IMR-90 (cell line): Measurements from ENCODE around the gene RBM10. TPM values are rescaled to one million over a fixed set of nuclear protein-coding genes. Genes with fewer than 3 reads are reported as not detected.

Source experiments
- ATAC-seq: fragments of 200-7000 bp; cut with Tn5 transposase; 2 replicates; pipeline ENCODE4 v1.9.1; 2020; ENCODE audit warnings: low read depth, mild to moderate bottlenecking, moderate library complexity
- BruUV-seq: library from RNA; stranded (reverse); fragments of 400-500 nt; replicated peaks from 2 replicates; lab custom pipeline; 2021; lab: Mats Ljungman, UMichigan
- CTCF ChIA-PET: fragments of 300-600 bp; formaldehyde crosslinking; extraction: SDS; loops from one replicate; lab custom pipeline; 2021; ENCODE audit warnings: antibody characterized with exemption; lab: Yijun Ruan, JAX
- POLR2A ChIA-PET: fragments of 300-600 bp; sonication (Branson Sonifier 250); formaldehyde crosslinking; loops from one replicate; lab custom pipeline; 2022; ENCODE audit warnings: antibody characterized with exemption; ENCODE audit not compliant: unreplicated experiment; lab: Charles Lee
- DNase-seq: peaks from one replicate; pipeline ENCODE4 v3.0.0; 2013
- H2AFZ ChIP-seq: replicated peaks from 2 replicates; pipeline ENCODE3; 2013; ENCODE audit warnings: low read length, mild to moderate bottlenecking; ENCODE audit not compliant: poor library complexity
- H2AK5ac ChIP-seq: 2 replicates; pipeline ENCODE4 v1.6.1; 2013; ENCODE audit warnings: low read depth, low read length, inconsistent platforms
- H2AK9ac ChIP-seq: replicated peaks from 2 replicates; pipeline ENCODE3; 2013; ENCODE audit warnings: mild to moderate bottlenecking, low read depth, low read length, moderate library complexity; ENCODE audit not compliant: poor library complexity
- H2BK120ac ChIP-seq: 2 replicates; pipeline ENCODE4 v1.6.1; 2013; ENCODE audit warnings: low read depth, low read length, inconsistent platforms
- H2BK15ac ChIP-seq: 3 replicates; pipeline ENCODE4 v1.6.1; 2013; ENCODE audit warnings: low read depth, low read length, inconsistent platforms
- H2BK20ac ChIP-seq: 2 replicates; pipeline ENCODE4 v1.6.1; 2013; ENCODE audit warnings: low read depth, mild to moderate bottlenecking, inconsistent platforms, low read length, moderate library complexity
- H2BK5ac ChIP-seq: 2 replicates; pipeline ENCODE4 v1.6.1; 2013; ENCODE audit warnings: mild to moderate bottlenecking, low read depth, low read length, inconsistent platforms; ENCODE audit not compliant: poor library complexity, severe bottlenecking
- H3K14ac ChIP-seq: replicated peaks from 2 replicates; pipeline ENCODE4 v1.6.1; 2013; ENCODE audit warnings: low read depth, low read length, inconsistent platforms
- H3K18ac ChIP-seq: 2 replicates; pipeline ENCODE4 v1.6.1; 2013; ENCODE audit warnings: low read depth, low read length, control low read depth
- H3K23ac ChIP-seq: 2 replicates; pipeline ENCODE4 v1.6.1; 2013; ENCODE audit warnings: low read depth, low read length, inconsistent platforms
- H3K27ac ChIP-seq: 2 replicates; pipeline ENCODE4 v1.5.1; 2013; ENCODE audit warnings: mild to moderate bottlenecking, control low read depth, low read length; ENCODE audit not compliant: insufficient read depth
- H3K27me3 ChIP-seq: 2 replicates; pipeline ENCODE4 v1.6.1; 2013; ENCODE audit warnings: low read length; ENCODE audit not compliant: control insufficient read depth, insufficient read depth
- H3K36me3 ChIP-seq: 2 replicates; pipeline ENCODE4 v1.6.1; 2013; ENCODE audit warnings: low read length, mixed read lengths; ENCODE audit not compliant: control insufficient read depth, insufficient read depth
- H3K4ac ChIP-seq: 2 replicates; pipeline ENCODE4 v1.6.1; 2013; ENCODE audit warnings: low read depth, low read length, inconsistent platforms
- H3K4me1 ChIP-seq: 2 replicates; pipeline ENCODE4 v1.6.1; 2013; ENCODE audit warnings: low read length, mixed read lengths; ENCODE audit not compliant: control insufficient read depth, insufficient read depth
- H3K4me2 ChIP-seq: 2 replicates; pipeline ENCODE4 v1.6.1; 2013; ENCODE audit warnings: low read depth, mild to moderate bottlenecking, control low read depth, low read length, moderate library complexity
- H3K4me3 ChIP-seq: 2 replicates; pipeline ENCODE4 v1.5.1; 2013; ENCODE audit warnings: low read depth, mild to moderate bottlenecking, control low read depth, low read length, moderate library complexity; ENCODE audit not compliant: insufficient read depth
- H3K56ac ChIP-seq: 2 replicates; pipeline ENCODE4 v1.6.1; 2013; ENCODE audit warnings: low read length, inconsistent platforms; ENCODE audit not compliant: insufficient read depth; ENCODE audit errors: extremely low read depth
- H3K79me1 ChIP-seq, 2 experiments: 2 replicates each; pipeline ENCODE4 v1.6.1; 2013; ENCODE audit warnings: low read length in 2 of 2, inconsistent platforms in 1 of 2, low read depth in 1 of 2
- H3K9ac ChIP-seq: 2 replicates; pipeline ENCODE4 v1.6.1; 2013; ENCODE audit warnings: low read depth, low read length, control low read depth
- H3K9me1 ChIP-seq: 2 replicates; pipeline ENCODE4 v1.6.1; 2013; ENCODE audit warnings: low read length, inconsistent platforms; ENCODE audit not compliant: insufficient read depth
- H3K9me3 ChIP-seq: 2 replicates; pipeline ENCODE4 v1.6.1; 2013; ENCODE audit warnings: low read length; ENCODE audit not compliant: control insufficient read depth, insufficient read depth
- H4K20me1 ChIP-seq: 2 replicates; pipeline ENCODE4 v1.6.1; 2013; ENCODE audit warnings: low read length, inconsistent platforms; ENCODE audit not compliant: insufficient read depth
- H4K5ac ChIP-seq: 2 replicates; pipeline ENCODE4 v1.6.1; 2013; ENCODE audit warnings: mild to moderate bottlenecking, low read depth, low read length, control low read depth
- H4K8ac ChIP-seq, 2 experiments: 2 replicates each; pipeline ENCODE4 v1.6.1; 2013; ENCODE audit warnings: low read depth in 2 of 2, low read length in 2 of 2, control low read depth in 1 of 2, inconsistent platforms in 1 of 2
- H4K91ac ChIP-seq: 2 replicates; pipeline ENCODE4 v1.6.1; 2013; ENCODE audit warnings: low read depth, low read length, inconsistent platforms; ENCODE audit not compliant: insufficient read depth
- BHLHE40 ChIP-seq: fragments of 150-350 bp; IDR thresholded peaks from 2 replicates; pipeline ENCODE4 v1.6.1; 2016; ENCODE audit warnings: mild to moderate bottlenecking, low read depth, low read length
- FOS ChIP-seq: fragments of 150-350 bp; IDR thresholded peaks from 2 replicates; pipeline ENCODE4 v1.6.1; 2016; ENCODE audit warnings: low read depth, low read length
- MAFK ChIP-seq: IDR thresholded peaks from 2 replicates; pipeline ENCODE4 v1.6.1; 2012; ENCODE audit warnings: low read depth, low read length, improper control_type of control experiment
- MAZ ChIP-seq: IDR thresholded peaks from 2 replicates; pipeline ENCODE4 v1.6.1; 2012; ENCODE audit warnings: low read depth, mild to moderate bottlenecking, low read length, improper control_type of control experiment, moderate library complexity, borderline replicate concordance
- NFE2L2 ChIP-seq: fragments of 150-350 bp; IDR thresholded peaks from 2 replicates; pipeline ENCODE4 v1.6.1; 2016; ENCODE audit warnings: low read depth, mild to moderate bottlenecking, low read length
- WGBS, 2 experiments: methylation state at CpG; one replicate each; pipeline versions ENCODE4 v1.1.5 to v1.1.7; 2013; ENCODE audit warnings: missing lambda C conversion rate in 2 of 2; ENCODE audit not compliant: insufficient read length in 1 of 2; ENCODE audit errors: extremely low coverage in 2 of 2; 5-methylcytosine and 5-hydroxymethylcytosine counted together
- dilution Hi-C: fragments of 300-500 bp; cut with HindIII; formaldehyde crosslinking; loops from one replicate; pipeline ENCODE4 v1.14.3; 2018; ENCODE audit warnings: low sequenced_read_pairs; ENCODE audit not compliant: unreplicated experiment
- in situ Hi-C: fragments of 300-500 bp; cut with MboI; formaldehyde crosslinking; loops from 3 replicates; pipeline ENCODE4 v1.14.3; 2019; ENCODE audit warnings: low sequenced_read_pairs, inconsistent platforms, mixed read lengths
- intact Hi-C: fragments of 100-400 bp; cut with micrococcal nuclease; formaldehyde crosslinking; loops from 2 replicates; pipeline ENCODE4 v1.10.0; 2022
- polyA plus RNA-seq, 3 experiments: library from polyadenylated mRNA; depleted of rRNA; stranded (reverse); fragments of >200 nt; gene quantifications; 2 replicates each; pipeline ENCODE4 v1.2.3, GENCODE V29; 2012; ENCODE audit warnings: low replicate concordance in 1 of 3
- total RNA-seq: library from RNA; depleted of rRNA; stranded (reverse); fragments of >200 nt; gene quantifications from 2 replicates; pipeline ENCODE4 v1.2.3, GENCODE V29; 2012
- TF ChIP-seq, protein P1 (sequence below): conservative IDR thresholded peaks from 2 replicates; pipeline ENCODE4 v1.5.1; 2012; ENCODE audit warnings: mild to moderate bottlenecking, low read depth, low read length, improper control_type of control experiment

RBM10 gene
- total and polyA plus RNA-seq, 2 of the 4 experiments (the other 2 are of a cell fraction): 33.4 to 36.0 TPM

GRCh38 chrX:47197526-47197925, 52.5 kb downstream of the RBM10 start:
- Histone ChIP-seq H3K14ac (no peak overlapping the region), H4K5ac (no peak overlapping the region), H2BK120ac (no peak overlapping the region), H3K9me1 (peaks cover 5% of the 10 kb centered on the region; the same call in 1 of the 2 replicates), H4K20me1 (peaks cover 79% of the 10 kb centered on the region), H2BK20ac (no peak overlapping the region), H3K18ac (no peak overlapping the region), H3K56ac (no peak overlapping the region), H2AFZ (no peak overlapping the region), H4K91ac (no peak overlapping the region), H2AK9ac (no peak overlapping the region), H3K4ac (no peak overlapping the region), H3K9me3 (no peaks in the 10 kb centered on the region), H3K36me3 (peaks cover 56% of the 10 kb centered on the region), H3K23ac (no peak overlapping the region), H4K8ac (no peak overlapping the region), H3K27me3 (no peaks in the 10 kb centered on the region; the same call in 1 of the 2 replicates), H2AK5ac (no peak overlapping the region), H3K4me1 (peaks cover 24% of the 10 kb centered on the region), H3K4me2 (peak overlapping the region; percentile 49; the same call in 1 of the 2 replicates), H3K9ac (no peak overlapping the region), H2BK5ac (no peak overlapping the region), H3K79me1 (peaks cover 34 to 67% of the 10 kb centered on the region in 2 experiments), H3K4me3 (no peak overlapping the region), H3K27ac (no peak overlapping the region), H2BK15ac (no peak overlapping the region)
- CTCF ChIA-PET: no interaction called here
- WGBS, 2 experiments: 37% methylated on average over 2 of the region's 7 CpGs; no CpG with 5 or more reads in 1 of the 2 experiments
- in situ Hi-C loops (loop anchor here (10.0 kb wide), 2 partner anchors 187 to 327 kb away; no protein-coding TSS in a partner anchor), intact Hi-C loops (no loop called here), dilution Hi-C loops (no loop called here)
- POLR2A ChIA-PET: no interaction called here
- ATAC-seq: no peak
- no peak for DNase-seq
- TF ChIP-seq NFE2L2: no peak
- no peak for TF ChIP-seq FOS
- no peak for TF ChIP-seq BHLHE40
- TF ChIP-seq MAFK: no peak
- no peak for TF ChIP-seq MAZ
- TF ChIP-seq, protein P1, sequence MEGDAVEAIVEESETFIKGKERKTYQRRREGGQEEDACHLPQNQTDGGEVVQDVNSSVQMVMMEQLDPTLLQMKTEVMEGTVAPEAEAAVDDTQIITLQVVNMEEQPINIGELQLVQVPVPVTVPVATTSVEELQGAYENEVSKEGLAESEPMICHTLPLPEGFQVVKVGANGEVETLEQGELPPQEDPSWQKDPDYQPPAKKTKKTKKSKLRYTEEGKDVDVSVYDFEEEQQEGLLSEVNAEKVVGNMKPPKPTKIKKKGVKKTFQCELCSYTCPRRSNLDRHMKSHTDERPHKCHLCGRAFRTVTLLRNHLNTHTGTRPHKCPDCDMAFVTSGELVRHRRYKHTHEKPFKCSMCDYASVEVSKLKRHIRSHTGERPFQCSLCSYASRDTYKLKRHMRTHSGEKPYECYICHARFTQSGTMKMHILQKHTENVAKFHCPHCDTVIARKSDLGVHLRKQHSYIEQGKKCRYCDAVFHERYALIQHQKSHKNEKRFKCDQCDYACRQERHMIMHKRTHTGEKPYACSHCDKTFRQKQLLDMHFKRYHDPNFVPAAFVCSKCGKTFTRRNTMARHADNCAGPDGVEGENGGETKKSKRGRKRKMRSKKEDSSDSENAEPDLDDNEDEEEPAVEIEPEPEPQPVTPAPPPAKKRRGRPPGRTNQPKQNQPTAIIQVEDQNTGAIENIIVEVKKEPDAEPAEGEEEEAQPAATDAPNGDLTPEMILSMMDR: no peak
- no TSS peak for BruUV-seq
